Measurements from ENCODE around the gene P3H4. TPM values are rescaled to one million over a fixed set of nuclear protein-coding genes. Genes with fewer than 3 reads are reported as not detected.
A peak's percentile ranks its signal among the peaks of the same experiment; 100 is the strongest.
"Not testable (repeated sequence)": the region's sequence is repeated elsewhere in the genome, so short reads cannot be mapped to it uniquely, and the experiment has no call there.

P3H4 gene
- total RNA-seq, 1 donor from 2014 or later: 50.5 TPM

- no peak for DNase-seq (ENCODE audit: extremely low spot score, unreplicated experiment)
- no peak for TF ChIP-seq CTCF (conservative IDR thresholded peaks at IDR 0.05)
- H3K27ac Mint-ChIP-seq: peak overlapping the region; percentile 40
- no peaks in the 10 kb centered on the region for H3K9me3 Mint-ChIP-seq
- peaks cover 3% of the 10 kb centered on the region for H3K27me3 Mint-ChIP-seq
- H3K4me3 Mint-ChIP-seq: peak overlapping the region; percentile 94
- H3K4me1 Mint-ChIP-seq (ENCODE audit: unreplicated experiment): peaks cover 7% of the 10 kb centered on the region
- H3K36me3 Mint-ChIP-seq: peaks cover 7% of the 10 kb centered on the region
These were observed 23.6 kb upstream of the P3H4 start for GRCh38 chr17:41835214-41835799.

- not testable (repeated sequence) for DNase-seq (ENCODE audit: extremely low spot score, unreplicated experiment); H3K27ac Mint-ChIP-seq; H3K27me3 Mint-ChIP-seq; H3K4me1 Mint-ChIP-seq (ENCODE audit: unreplicated experiment); H3K4me3 Mint-ChIP-seq; H3K9me3 Mint-ChIP-seq; H3K36me3 Mint-ChIP-seq
These were observed 18.2 kb upstream of the P3H4 start for GRCh38 chr17:41829961-41830360.

- Mint-ChIP-seq H3K4me3 (no peak overlapping the region), H3K36me3 (peaks cover 9% of the 10 kb centered on the region), H3K4me1 (ENCODE audit: unreplicated experiment) (peaks cover 4% of the 10 kb centered on the region), H3K9me3 (no peaks in the 10 kb centered on the region), H3K27me3 (no peaks in the 10 kb centered on the region), H3K27ac (no peak overlapping the region)
- no peak for TF ChIP-seq CTCF (conservative IDR thresholded peaks at IDR 0.05)
- no peak for DNase-seq (ENCODE audit: extremely low spot score, unreplicated experiment)
These were observed 13.6 kb upstream of the P3H4 start for GRCh38 chr17:41825175-41825845.

GRCh38 chr17:41824086-41824485 lies 12.3 kb upstream of the P3H4 start:
- no peaks in the 10 kb centered on the region for H3K9me3 Mint-ChIP-seq
- peaks cover 9% of the 10 kb centered on the region for H3K36me3 Mint-ChIP-seq
- no peaks in the 10 kb centered on the region for H3K27me3 Mint-ChIP-seq
- H3K4me3 Mint-ChIP-seq: no peak overlapping the region
- no peak overlapping the region for H3K27ac Mint-ChIP-seq
- TF ChIP-seq CTCF (conservative IDR thresholded peaks at IDR 0.05): no peak
- no peak for DNase-seq (ENCODE audit: extremely low spot score, unreplicated experiment)
- peaks cover 4% of the 10 kb centered on the region for H3K4me1 Mint-ChIP-seq (ENCODE audit: unreplicated experiment)

GRCh38 chr17:41823580-41823979 lies 11.8 kb upstream of the P3H4 start:
- no peak overlapping the region for H3K4me3 Mint-ChIP-seq
- H3K27ac Mint-ChIP-seq: no peak overlapping the region
- no peak for DNase-seq (ENCODE audit: extremely low spot score, unreplicated experiment)
- H3K36me3 Mint-ChIP-seq: peaks cover 7% of the 10 kb centered on the region
- H3K4me1 Mint-ChIP-seq (ENCODE audit: unreplicated experiment): peaks cover 4% of the 10 kb centered on the region
- H3K27me3 Mint-ChIP-seq: no peaks in the 10 kb centered on the region
- no peaks in the 10 kb centered on the region for H3K9me3 Mint-ChIP-seq
- TF ChIP-seq CTCF (conservative IDR thresholded peaks at IDR 0.05): no peak

GRCh38 chr17:41823141-41823524 lies 11.4 kb upstream of the P3H4 start:
- H3K4me3 Mint-ChIP-seq: no peak overlapping the region
- no peaks in the 10 kb centered on the region for H3K27me3 Mint-ChIP-seq
- H3K27ac Mint-ChIP-seq: no peak overlapping the region
- TF ChIP-seq CTCF (conservative IDR thresholded peaks at IDR 0.05): no peak
- no peaks in the 10 kb centered on the region for H3K9me3 Mint-ChIP-seq
- H3K36me3 Mint-ChIP-seq: peaks cover 6% of the 10 kb centered on the region
- no peak for DNase-seq (ENCODE audit: extremely low spot score, unreplicated experiment)
- H3K4me1 Mint-ChIP-seq (ENCODE audit: unreplicated experiment): peaks cover 4% of the 10 kb centered on the region

Data from type B pancreatic cell (in vitro differentiated cells).